Body of pancreas (tissue), 4 donors: Measurements from ENCODE around the gene CTNNBIP1. TPM values are rescaled to one million over a fixed set of nuclear protein-coding genes. Genes with fewer than 3 reads are reported as not detected.

Source experiments
- ATAC-seq: fragments of 150-250 bp; one replicate; pipeline ENCODE4 v1.9.1; 2016
- DNase-seq, 4 donors: peaks; one replicate each; pipeline ENCODE4 v3.0.0-alpha.2; 2019
- H3K27ac ChIP-seq, 4 donors: fragments of 200-600 bp; sonication (generic); 1 replicate in 3 of 4; 2 replicates in 1 of 4; pipeline versions ENCODE4 v1.5.1 to v1.6.1; 2016 to 2019; ENCODE audit warnings: mild to moderate bottlenecking in 1 of 4, mixed read lengths in 1 of 4, moderate library complexity in 1 of 4
- H3K27me3 ChIP-seq, 2 donors: fragments of 200-600 bp; sonication (generic); one replicate each; pipeline ENCODE4 v1.6.0; 2016; ENCODE audit warnings: mild to moderate bottlenecking in 1 of 2
- H3K36me3 ChIP-seq, 2 donors: fragments of 200-600 bp; sonication (generic); replicated peaks in 1 of 2; 2 replicates each; pipeline ENCODE4 v1.5.1; 2016; ENCODE audit warnings: low read depth in 2 of 2; ENCODE audit not compliant: insufficient read depth in 1 of 2
- H3K4me1 ChIP-seq: fragments of 200-600 bp; sonication (generic); one replicate; pipeline ENCODE4 v1.6.0; 2016
- H3K4me3 ChIP-seq, 2 donors: fragments of 200-600 bp; sonication (generic); 1 replicate in 1 of 2; 2 replicates in 1 of 2; pipeline ENCODE4 v1.5.1; 2016 to 2019
- H3K9me3 ChIP-seq, 3 donors: fragments of 200-600 bp; sonication (generic); 1 replicate in 2 of 3; 2 replicates in 1 of 3; pipeline ENCODE4 v1.5.1; 2016
- POLR2A ChIP-seq, 3 donors: fragments of 450-650 bp; IDR thresholded peaks; one replicate each; pipeline ENCODE4 v1.6.1; 2016; ENCODE audit warnings: antibody characterized with exemption in 3 of 3, mild to moderate bottlenecking in 2 of 3
- WGBS, 2 donors: methylation state at CpG; one replicate each; pipeline ENCODE4 v1.1.5; 2017; 5-methylcytosine and 5-hydroxymethylcytosine counted together
- intact Hi-C: fragments of 100-400 bp; cut with DNase I; formaldehyde crosslinking; loops from one replicate; pipeline ENCODE4 v1.15.1; 2023
- total RNA-seq, 2 donors: library from RNA; depleted of rRNA; stranded (reverse); fragments of >200 nt; gene quantifications; one replicate each; pipeline ENCODE4 v1.1.0, GENCODE V29; 2016
- TF ChIP-seq, protein P1 (sequence below), 7 experiments: fragments of 450-650 bp in 4 of 7; fragments of 200-600 bp in 3 of 7; sonication (generic) in 3 of 7; IDR thresholded peaks; one replicate each; pipeline ENCODE4 v1.5.1; 2016 to 2019; ENCODE audit warnings: antibody characterized with exemption in 7 of 7

CTNNBIP1 gene
- total RNA-seq, 2 donors from 2014 or later: 20.1 to 24.6 TPM

DNA sequence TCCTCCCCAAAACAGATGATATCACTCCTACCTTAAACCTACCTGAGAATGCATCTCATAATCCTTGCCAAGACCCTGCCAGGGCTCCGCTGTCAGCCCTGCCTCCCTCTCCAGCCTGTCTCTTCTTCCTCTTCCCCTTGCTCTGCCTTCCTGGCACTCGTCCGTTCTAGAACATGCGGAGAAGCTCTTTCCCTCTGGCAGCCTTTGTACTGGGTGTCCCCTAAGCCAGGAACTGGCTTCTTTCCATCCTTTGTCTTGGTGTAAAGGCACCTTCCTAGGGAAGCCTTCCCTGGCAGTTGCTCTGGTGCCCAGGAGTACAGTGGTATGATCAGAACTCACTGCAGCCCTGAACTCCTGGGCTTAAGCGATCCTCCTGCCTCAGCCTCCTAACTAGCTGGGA lies 36.1 kb downstream of the CTNNBIP1 start:
- DNase-seq: no peak
- no peak for ATAC-seq
- intact Hi-C loops: loop anchor here (10.0 kb wide), 2 partner anchors 151 to 551 kb away; no protein-coding TSS in a partner anchor
- no peaks in the 10 kb centered on the region for H3K9me3 ChIP-seq
- TF ChIP-seq, protein P1, sequence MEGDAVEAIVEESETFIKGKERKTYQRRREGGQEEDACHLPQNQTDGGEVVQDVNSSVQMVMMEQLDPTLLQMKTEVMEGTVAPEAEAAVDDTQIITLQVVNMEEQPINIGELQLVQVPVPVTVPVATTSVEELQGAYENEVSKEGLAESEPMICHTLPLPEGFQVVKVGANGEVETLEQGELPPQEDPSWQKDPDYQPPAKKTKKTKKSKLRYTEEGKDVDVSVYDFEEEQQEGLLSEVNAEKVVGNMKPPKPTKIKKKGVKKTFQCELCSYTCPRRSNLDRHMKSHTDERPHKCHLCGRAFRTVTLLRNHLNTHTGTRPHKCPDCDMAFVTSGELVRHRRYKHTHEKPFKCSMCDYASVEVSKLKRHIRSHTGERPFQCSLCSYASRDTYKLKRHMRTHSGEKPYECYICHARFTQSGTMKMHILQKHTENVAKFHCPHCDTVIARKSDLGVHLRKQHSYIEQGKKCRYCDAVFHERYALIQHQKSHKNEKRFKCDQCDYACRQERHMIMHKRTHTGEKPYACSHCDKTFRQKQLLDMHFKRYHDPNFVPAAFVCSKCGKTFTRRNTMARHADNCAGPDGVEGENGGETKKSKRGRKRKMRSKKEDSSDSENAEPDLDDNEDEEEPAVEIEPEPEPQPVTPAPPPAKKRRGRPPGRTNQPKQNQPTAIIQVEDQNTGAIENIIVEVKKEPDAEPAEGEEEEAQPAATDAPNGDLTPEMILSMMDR (IDR thresholded peaks at IDR 0.05): no peak
- TF ChIP-seq POLR2A (IDR thresholded peaks at IDR 0.05): no peak
- H3K4me1 ChIP-seq: peaks cover 8% of the 10 kb centered on the region
- H3K27ac ChIP-seq: no peak overlapping the region
- H3K27me3 ChIP-seq: no peaks in the 10 kb centered on the region
- WGBS, 2 donors: 93 to 99% methylated on average over 5 of the region's 5 CpGs
- no peak overlapping the region for H3K4me3 ChIP-seq
- H3K36me3 ChIP-seq: peaks cover 0 to 2% of the 10 kb centered on the region in 2 donors

DNA sequence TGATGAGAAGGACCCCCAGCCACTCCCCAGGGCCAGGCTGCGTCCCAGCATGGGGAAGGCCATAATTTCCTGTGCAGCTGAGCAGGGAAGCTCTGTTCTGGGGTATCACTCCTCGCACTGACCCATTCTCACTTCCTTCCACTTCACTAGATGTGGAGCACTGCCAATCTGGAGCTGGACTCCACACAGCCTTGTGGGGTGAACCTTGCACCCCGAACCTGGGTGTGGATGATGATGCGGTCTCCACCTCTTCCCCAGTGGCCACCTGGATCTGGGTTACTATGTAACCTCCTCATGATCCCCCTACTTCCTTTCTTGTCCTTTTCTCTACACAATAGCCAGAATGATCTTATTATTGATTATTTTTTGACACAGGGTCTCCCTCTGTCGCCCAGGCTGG lies 36.7 kb downstream of the CTNNBIP1 start:
- Histone ChIP-seq H3K4me1 (peaks cover 8% of the 10 kb centered on the region), H3K27ac (no peak overlapping the region), H3K4me3 (no peak overlapping the region), H3K36me3 (peaks cover 0 to 2% of the 10 kb centered on the region in 2 donors), H3K27me3 (no peaks in the 10 kb centered on the region), H3K9me3 (no peaks in the 10 kb centered on the region)
- no peak for DNase-seq
- no peak for ATAC-seq
- WGBS, 2 donors: 85 to 88% methylated on average over 5 of the region's 5 CpGs
- intact Hi-C loops: loop anchor here (10.0 kb wide), 2 partner anchors 151 to 551 kb away; no protein-coding TSS in a partner anchor
- TF ChIP-seq, protein P1 (IDR thresholded peaks at IDR 0.05): no peak
- no peak for TF ChIP-seq POLR2A (IDR thresholded peaks at IDR 0.05)

DNA sequence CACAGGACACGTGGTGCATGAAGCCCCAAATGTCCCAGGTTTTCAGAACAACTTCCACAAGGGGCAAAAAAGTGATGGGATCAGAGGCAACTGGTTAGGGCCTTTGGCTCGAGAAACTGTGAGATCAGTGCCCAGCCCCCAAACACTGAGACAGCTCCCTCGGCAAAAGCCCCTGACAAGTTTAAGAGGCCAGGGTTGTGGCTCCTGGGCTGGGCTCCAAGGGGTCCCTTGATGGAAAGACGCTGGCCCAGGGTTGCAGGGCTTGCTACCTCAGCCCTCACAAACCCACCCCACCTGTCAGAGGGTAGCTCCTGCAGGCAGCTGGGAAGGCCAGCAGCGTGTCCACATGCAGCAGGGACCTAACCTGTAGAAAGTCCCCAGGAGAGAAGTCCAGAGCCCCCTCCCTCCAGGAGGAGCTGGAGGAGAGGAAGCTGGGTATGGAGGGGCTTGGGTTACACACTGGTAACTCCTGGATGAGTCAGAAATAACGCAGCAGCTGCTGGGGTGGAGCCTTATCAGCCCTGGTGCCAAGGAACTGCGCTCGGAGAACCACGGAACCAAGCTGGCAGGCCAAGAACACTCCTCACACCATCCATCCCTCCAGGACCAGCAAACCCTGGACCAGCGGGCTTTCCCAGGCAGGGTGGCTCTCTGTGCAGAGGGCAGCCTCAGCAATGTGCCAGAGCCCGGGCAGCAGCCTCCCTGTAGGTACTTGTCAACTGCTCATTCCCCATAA lies 37.5 kb downstream of the CTNNBIP1 start:
- no peaks in the 10 kb centered on the region for H3K27me3 ChIP-seq
- 79 to 89% methylated on average over 4 to 11 of the region's 11 CpGs for WGBS, 2 donors
- no peak overlapping the region for H3K27ac ChIP-seq
- DNase-seq (no peak), ATAC-seq (no peak)
- intact Hi-C loops: loop anchor here (10.0 kb wide), 2 partner anchors 152 to 552 kb away; no protein-coding TSS in a partner anchor
- no peak overlapping the region for H3K4me3 ChIP-seq
- TF ChIP-seq POLR2A (IDR thresholded peaks at IDR 0.05): no peak
- TF ChIP-seq, protein P1 (IDR thresholded peaks at IDR 0.05): no peak
- no peaks in the 10 kb centered on the region for H3K9me3 ChIP-seq
- H3K36me3 ChIP-seq: peaks cover 0 to 2% of the 10 kb centered on the region in 2 donors
- peaks cover 8% of the 10 kb centered on the region for H3K4me1 ChIP-seq

DNA sequence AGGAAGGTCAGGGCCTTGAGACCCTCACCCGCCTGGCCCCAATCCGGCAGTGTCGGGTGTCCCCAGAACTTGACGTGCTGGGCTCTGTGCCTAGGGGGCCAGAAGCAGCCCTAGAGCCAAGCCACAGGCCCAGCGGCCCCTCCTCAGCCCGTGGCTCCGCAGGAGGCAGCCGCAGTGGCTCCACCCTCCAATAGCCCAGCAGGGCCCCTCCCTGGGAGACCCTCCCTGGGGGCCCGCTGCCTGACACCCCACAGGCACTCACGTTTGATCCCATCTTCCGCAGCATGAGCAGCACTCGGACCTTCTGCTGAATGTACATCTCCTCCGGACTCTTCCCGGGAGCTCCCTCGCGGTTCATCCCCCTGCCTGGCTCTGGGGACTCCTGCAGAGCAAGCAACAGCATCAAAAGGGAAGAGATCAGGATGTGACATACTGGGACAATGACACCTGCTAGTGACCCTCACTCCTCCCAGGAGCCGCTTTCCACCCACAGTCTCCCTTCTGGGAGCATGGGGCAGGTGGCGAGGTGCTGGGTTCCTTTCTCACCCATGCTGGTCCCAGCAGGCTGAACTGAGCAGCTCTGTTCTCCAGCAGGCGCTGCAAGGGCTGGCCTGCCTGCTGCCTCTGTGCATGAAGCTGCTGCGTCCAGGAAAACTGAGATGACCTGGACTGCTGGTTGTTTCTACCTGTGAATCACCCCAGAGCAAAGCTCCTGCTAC lies 38.2 kb downstream of the CTNNBIP1 start:
- ATAC-seq (no peak), DNase-seq (no peak)
- TF ChIP-seq POLR2A (IDR thresholded peaks at IDR 0.05): no peak
- TF ChIP-seq, protein P1 (IDR thresholded peaks at IDR 0.05): no peak
- Histone ChIP-seq H3K36me3 (peaks cover 0 to 2% of the 10 kb centered on the region in 2 donors), H3K27ac (no peak overlapping the region), H3K4me1 (peaks cover 8% of the 10 kb centered on the region), H3K27me3 (no peaks in the 10 kb centered on the region), H3K9me3 (no peaks in the 10 kb centered on the region), H3K4me3 (no peak overlapping the region)
- WGBS, 2 donors: 88 to 100% methylated on average over 6 to 20 of the region's 20 CpGs
- intact Hi-C loops: loop anchor here (10.0 kb wide), 2 partner anchors 153 to 553 kb away; no protein-coding TSS in a partner anchor
